OCI-LY7 (cell line): ENCODE measurements around the gene TCP1. TPM values are rescaled to one million over a fixed set of nuclear protein-coding genes. Genes with fewer than 3 reads are reported as not detected.

Experiments used
- BruUV-seq: library from RNA; stranded (reverse); fragments of 400-500 nt; replicated peaks from 2 replicates; lab custom pipeline; 2021; lab: Mats Ljungman, UMichigan
- CTCF ChIA-PET: fragments of 300-600 bp; sonication (Branson Sonifier 250); formaldehyde crosslinking; loops from one replicate; lab custom pipeline; 2022; ENCODE audit warnings: antibody characterized with exemption; ENCODE audit not compliant: unreplicated experiment; lab: Charles Lee
- POLR2A ChIA-PET: fragments of 300-600 bp; sonication (Branson Sonifier 250); formaldehyde crosslinking; loops from one replicate; lab custom pipeline; 2022; ENCODE audit warnings: antibody characterized with exemption; lab: Charles Lee
- DNase-seq: peaks from one replicate; pipeline ENCODE4 v3.0.0-alpha.2; 2015; ENCODE audit warnings: low spot score
- H2AFZ ChIP-seq: fragments of 200-600 bp; sonication (generic), shearing (Covaris generic); 2 replicates; pipeline ENCODE4 v1.6.1; 2014; ENCODE audit warnings: mild to moderate bottlenecking, antibody characterized with exemption, low read length, moderate library complexity
- H3K27ac ChIP-seq: fragments of 200-600 bp; sonication (generic); 2 replicates; pipeline ENCODE4 v1.5.1; 2014; ENCODE audit warnings: mixed run types, low read depth, mild to moderate bottlenecking, moderate library complexity, low read length, inconsistent platforms; ENCODE audit not compliant: poor library complexity, severe bottlenecking
- H3K36me3 ChIP-seq: fragments of 200-600 bp; sonication (generic); 2 replicates; pipeline ENCODE4 v1.6.1; 2014; ENCODE audit warnings: mild to moderate bottlenecking, antibody characterized with exemption, low read length, moderate library complexity, mixed read lengths; ENCODE audit not compliant: insufficient read depth
- H3K4me1 ChIP-seq: fragments of 200-600 bp; sonication (generic); 2 replicates; pipeline ENCODE4 v1.5.1; 2014; ENCODE audit warnings: mild to moderate bottlenecking, low read length; ENCODE audit not compliant: insufficient read depth, poor library complexity, severe bottlenecking
- H3K4me2 ChIP-seq: fragments of 200-600 bp; sonication (generic); 2 replicates; pipeline ENCODE4 v1.6.1; 2014; ENCODE audit warnings: mild to moderate bottlenecking, low read length
- H3K4me3 ChIP-seq: fragments of 200-600 bp; sonication (generic); 2 replicates; pipeline ENCODE4 v1.5.1; 2014; ENCODE audit warnings: mild to moderate bottlenecking, low read depth, low read length; ENCODE audit not compliant: poor library complexity, severe bottlenecking
- H3K79me2 ChIP-seq: fragments of 200-600 bp; sonication (generic); 2 replicates; pipeline ENCODE4 v1.6.1; 2016; ENCODE audit warnings: low read depth, mild to moderate bottlenecking, low read length, moderate library complexity, mixed read lengths; ENCODE audit not compliant: insufficient read depth
- H3K9me2 ChIP-seq: fragments of 200-600 bp; sonication (generic); 2 replicates; pipeline ENCODE4 v1.6.1; 2016; ENCODE audit warnings: mild to moderate bottlenecking, low read length, mixed read lengths; ENCODE audit not compliant: insufficient read depth
- H3K9me3 ChIP-seq: fragments of 200-600 bp; sonication (generic); 2 replicates; pipeline ENCODE4 v1.6.1; 2014; ENCODE audit warnings: mild to moderate bottlenecking, mixed run types, low read length, mixed read lengths
- H4K20me1 ChIP-seq: fragments of 200-600 bp; sonication (generic); 2 replicates; pipeline ENCODE4 v1.6.1; 2014; ENCODE audit warnings: mild to moderate bottlenecking, antibody characterized with exemption, low read length, moderate library complexity, mixed read lengths; ENCODE audit not compliant: insufficient read depth
- EZH2phosphoT487 ChIP-seq: fragments of 200-600 bp; sonication (generic); IDR thresholded peaks from 2 replicates; pipeline ENCODE4 v1.6.1; 2018; ENCODE audit warnings: low read depth, borderline replicate concordance, mild to moderate bottlenecking, mixed run types, antibody characterized with exemption, low read length, moderate library complexity, mixed read lengths
- intact Hi-C: fragments of 100-400 bp; cut with micrococcal nuclease; formaldehyde crosslinking; loops from one replicate; pipeline ENCODE4 v1.10.0; 2022; ENCODE audit not compliant: unreplicated experiment
- total RNA-seq, 2 experiments: library from RNA; depleted of rRNA in 1 of 2; stranded (reverse); fragments of >200 nt in 1 of 2; shearing (Covaris generic) in 1 of 2; gene quantifications; 2 replicates each; pipeline ENCODE4 v1.2.3, GENCODE V29; 2014 to 2022
- TF ChIP-seq, protein P1 (sequence below): fragments of 200-600 bp; sonication (generic); conservative IDR thresholded peaks from 2 replicates; pipeline ENCODE4 v1.5.1; 2014; ENCODE audit warnings: mild to moderate bottlenecking, antibody characterized with exemption, low read length, moderate library complexity, mixed read lengths

TCP1 gene
- total RNA-seq, 2 experiments from 2014 or later: 319 to 386 TPM

GRCh38 chr6:159756508-159756907 lies 32.9 kb downstream of the TCP1 start:
- DNase-seq: no peak
- ChIA-PET CTCF (no interaction called here), POLR2A (interaction anchor here (0.5 to 1.1 kb wide), 4 partner anchors 19 to 170 kb away, joined by 3 read pairs; no protein-coding TSS in a partner anchor)
- Histone ChIP-seq H3K4me1 (peaks cover 9% of the 10 kb centered on the region), H3K9me2 (no peaks in the 10 kb centered on the region), H2AFZ (no peak overlapping the region), H3K27ac (no peak overlapping the region), H3K4me2 (no peak overlapping the region), H3K79me2 (peaks cover 7% of the 10 kb centered on the region; the same call in 1 of the 2 replicates), H3K36me3 (peaks cover 85% of the 10 kb centered on the region), H3K9me3 (no peaks in the 10 kb centered on the region), H4K20me1 (0 out of 2 replicates have a peak, but pooled peaks cover 3% of the 10 kb centered on the region), H3K4me3 (no peak overlapping the region)
- intact Hi-C loops: no loop called here
- no TSS peak for BruUV-seq
- TF ChIP-seq EZH2phosphoT487: no peak
- TF ChIP-seq, protein P1, sequence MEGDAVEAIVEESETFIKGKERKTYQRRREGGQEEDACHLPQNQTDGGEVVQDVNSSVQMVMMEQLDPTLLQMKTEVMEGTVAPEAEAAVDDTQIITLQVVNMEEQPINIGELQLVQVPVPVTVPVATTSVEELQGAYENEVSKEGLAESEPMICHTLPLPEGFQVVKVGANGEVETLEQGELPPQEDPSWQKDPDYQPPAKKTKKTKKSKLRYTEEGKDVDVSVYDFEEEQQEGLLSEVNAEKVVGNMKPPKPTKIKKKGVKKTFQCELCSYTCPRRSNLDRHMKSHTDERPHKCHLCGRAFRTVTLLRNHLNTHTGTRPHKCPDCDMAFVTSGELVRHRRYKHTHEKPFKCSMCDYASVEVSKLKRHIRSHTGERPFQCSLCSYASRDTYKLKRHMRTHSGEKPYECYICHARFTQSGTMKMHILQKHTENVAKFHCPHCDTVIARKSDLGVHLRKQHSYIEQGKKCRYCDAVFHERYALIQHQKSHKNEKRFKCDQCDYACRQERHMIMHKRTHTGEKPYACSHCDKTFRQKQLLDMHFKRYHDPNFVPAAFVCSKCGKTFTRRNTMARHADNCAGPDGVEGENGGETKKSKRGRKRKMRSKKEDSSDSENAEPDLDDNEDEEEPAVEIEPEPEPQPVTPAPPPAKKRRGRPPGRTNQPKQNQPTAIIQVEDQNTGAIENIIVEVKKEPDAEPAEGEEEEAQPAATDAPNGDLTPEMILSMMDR: no peak

- 0 out of 2 replicates have a peak, but pooled peaks cover 7% of the 10 kb centered on the region for H4K20me1 ChIP-seq
- H3K4me2 ChIP-seq: no peak overlapping the region
- intact Hi-C loops: no loop called here
- POLR2A ChIA-PET: no interaction called here
- peaks cover 95% of the 10 kb centered on the region for H3K36me3 ChIP-seq
- no peak overlapping the region for H3K4me3 ChIP-seq
- CTCF ChIA-PET: no interaction called here
- TF ChIP-seq, protein P1: no peak
- TF ChIP-seq EZH2phosphoT487: no peak
- no peak overlapping the region for H2AFZ ChIP-seq
- no peak for DNase-seq
- H3K9me2 ChIP-seq: no peaks in the 10 kb centered on the region
- BruUV-seq: TSS peak; percentile 68
- no peaks in the 10 kb centered on the region for H3K9me3 ChIP-seq
- H3K79me2 ChIP-seq: peaks cover 15% of the 10 kb centered on the region; the same call in 1 of the 2 replicates
- H3K4me1 ChIP-seq: peaks cover under 1% of the 10 kb centered on the region
- H3K27ac ChIP-seq: no peak overlapping the region
Observed at GRCh38 chr6:159754959-159755914, 34.2 kb downstream of the TCP1 start.
